Measurements from ENCODE around the gene TEAD3.

DNA sequence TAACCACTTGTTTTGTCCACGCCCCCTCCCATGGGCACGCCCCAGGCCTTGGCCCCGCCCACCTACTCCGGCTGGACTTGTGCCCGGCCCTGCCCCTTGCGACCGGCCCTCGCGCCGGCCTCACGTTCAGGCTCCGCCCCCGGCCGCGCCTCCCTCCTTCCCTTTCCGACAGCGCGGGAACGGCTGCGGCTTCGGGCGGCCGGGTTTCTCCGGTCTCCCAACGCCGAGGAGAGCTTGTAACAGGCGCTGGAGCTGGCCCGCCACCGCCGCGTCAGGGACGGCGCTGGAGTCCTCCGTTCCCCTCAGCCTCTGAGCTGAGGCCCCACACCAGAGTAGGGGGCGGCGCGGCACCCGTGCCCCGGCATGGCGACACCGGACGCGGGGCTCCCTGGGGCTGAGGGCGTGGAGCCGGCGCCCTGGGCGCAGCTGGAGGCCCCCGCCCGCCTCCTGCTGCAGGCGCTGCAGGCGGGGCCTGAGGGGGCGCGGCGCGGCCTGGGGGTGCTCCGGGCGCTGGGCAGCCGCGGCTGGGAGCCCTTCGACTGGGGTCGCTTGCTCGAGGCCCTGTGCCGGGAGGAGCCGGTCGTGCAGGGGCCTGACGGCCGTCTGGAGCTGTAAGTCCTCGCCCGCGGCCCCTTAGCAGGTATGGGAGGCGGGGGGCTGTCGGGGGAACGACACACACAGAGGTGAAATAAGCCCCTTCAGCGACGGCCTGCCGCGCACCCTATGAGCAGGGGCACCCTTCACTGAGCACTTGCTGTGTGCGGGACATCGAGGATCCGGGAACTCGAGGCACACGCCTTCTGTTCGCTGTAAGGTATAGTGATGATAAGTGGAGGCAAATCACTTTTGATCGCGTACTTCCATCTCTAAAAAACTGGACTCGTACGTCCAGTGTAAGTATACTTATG, 44.4 kb downstream of the TEAD3 start, which contains the start of gene FANCE:
- TF ChIP-seq CTCF (IDR thresholded peaks at IDR 0.05; ENCODE audit: insufficient read depth, low read length) (no peak), POLR2AphosphoS5 (IDR thresholded peaks at IDR 0.05; ENCODE audit: low read depth) (0 out of 2 replicates have a peak, but pooled peaks have one; percentile 45), GABPA (IDR thresholded peaks at IDR 0.05; ENCODE audit: low read depth) (no peak), REST (IDR thresholded peaks at IDR 0.05; ENCODE audit: insufficient replicate concordance, low read depth) (no peak)

All from HL-60 (cell line).